H4 (cell line): ENCODE measurements around the gene FNDC10. TPM values are rescaled to one million over a fixed set of nuclear protein-coding genes. Genes with fewer than 3 reads are reported as not detected.
A peak's percentile ranks its signal among the peaks of the same experiment; 100 is the strongest.
"Not testable (repeated sequence)": the region's sequence is repeated elsewhere in the genome, so short reads cannot be mapped to it uniquely, and the experiment has no call there.

Source experiments
- DNase-seq: peaks from one replicate; pipeline ENCODE4 v3.0.0-alpha.2; 2015; ENCODE audit warnings: low spot score
- total RNA-seq: library from RNA; depleted of rRNA; stranded (reverse); fragments of >200 nt; shearing (Covaris generic); gene quantifications from 2 replicates; pipeline ENCODE4 v1.2.3, GENCODE V29; 2014; rRNA removed

FNDC10 gene
- total RNA-seq: 0.85 and 1.2 TPM in 2 replicates

DNA sequence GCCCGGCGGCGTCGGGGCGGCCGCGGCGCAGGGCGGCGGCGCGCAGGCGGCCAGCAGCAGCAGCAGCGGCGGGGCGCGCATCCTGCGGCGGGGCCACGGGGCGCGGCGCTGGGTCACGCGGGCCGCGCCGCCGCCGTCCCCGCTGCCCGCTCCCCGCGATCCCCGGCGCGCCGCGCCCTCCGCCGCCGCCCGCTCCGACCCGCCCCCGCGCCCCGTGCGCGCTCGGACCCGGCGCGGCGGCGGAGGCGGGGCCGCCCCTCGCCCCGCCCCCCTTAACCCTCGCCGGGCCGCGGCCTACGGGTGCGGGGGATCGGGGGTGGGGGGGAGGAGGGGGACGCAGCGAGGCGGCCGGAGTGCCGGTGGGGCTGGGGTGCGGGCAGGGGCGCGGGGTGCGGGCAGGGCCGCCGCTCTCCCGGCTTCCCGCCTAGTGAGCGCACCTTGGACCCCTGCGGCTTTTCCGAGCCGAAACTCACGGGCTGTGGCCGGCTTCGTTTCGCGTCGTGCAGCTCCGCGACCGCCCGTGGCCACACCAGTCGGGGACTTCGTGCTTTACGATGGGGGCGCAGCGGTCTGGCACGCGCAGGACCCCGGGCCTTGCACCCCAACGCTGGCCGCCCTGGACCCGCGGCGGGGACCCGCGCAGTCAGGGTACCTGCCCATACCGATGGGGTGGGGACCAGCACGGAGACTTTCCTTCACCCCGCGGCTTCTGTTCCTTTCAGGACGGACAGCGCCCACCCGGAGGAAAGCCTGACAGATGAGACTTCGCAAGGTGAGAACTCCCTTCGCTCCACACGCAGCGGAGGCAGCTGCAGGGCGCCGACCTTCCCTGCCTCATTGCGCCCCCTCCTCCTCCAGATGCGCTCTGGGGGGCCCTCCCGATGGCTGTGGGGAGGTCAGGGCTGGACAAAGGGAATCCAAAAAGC lies at the start of gene FNDC10:
Gene FNDC10 (minus strand): TSS at position 201 of the 926 bp plus-strand sequence. CDS start 120 bp downstream, at position 81.
- DNase-seq: no peak

DNA sequence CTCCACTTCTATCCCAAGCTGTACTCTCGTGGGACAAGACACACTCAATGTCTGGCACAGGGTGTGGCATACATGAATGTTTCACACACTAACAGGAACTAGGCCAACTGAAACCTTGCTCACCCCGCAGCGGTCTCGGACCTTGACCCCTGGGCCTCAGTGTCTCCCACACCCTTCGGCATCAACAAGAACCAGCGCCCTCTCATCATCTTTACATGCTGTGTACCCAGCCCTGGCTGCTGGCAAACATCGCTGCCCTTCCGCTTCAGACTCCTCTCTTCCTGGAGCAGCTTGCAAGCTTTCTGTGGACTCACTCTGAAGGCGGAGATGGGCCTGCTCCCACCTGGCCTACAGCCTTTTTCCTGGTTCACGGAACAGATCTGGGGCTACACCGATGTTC lies 48.3 kb upstream of the FNDC10 start:
- DNase-seq: not testable (repeated sequence)

DNA sequence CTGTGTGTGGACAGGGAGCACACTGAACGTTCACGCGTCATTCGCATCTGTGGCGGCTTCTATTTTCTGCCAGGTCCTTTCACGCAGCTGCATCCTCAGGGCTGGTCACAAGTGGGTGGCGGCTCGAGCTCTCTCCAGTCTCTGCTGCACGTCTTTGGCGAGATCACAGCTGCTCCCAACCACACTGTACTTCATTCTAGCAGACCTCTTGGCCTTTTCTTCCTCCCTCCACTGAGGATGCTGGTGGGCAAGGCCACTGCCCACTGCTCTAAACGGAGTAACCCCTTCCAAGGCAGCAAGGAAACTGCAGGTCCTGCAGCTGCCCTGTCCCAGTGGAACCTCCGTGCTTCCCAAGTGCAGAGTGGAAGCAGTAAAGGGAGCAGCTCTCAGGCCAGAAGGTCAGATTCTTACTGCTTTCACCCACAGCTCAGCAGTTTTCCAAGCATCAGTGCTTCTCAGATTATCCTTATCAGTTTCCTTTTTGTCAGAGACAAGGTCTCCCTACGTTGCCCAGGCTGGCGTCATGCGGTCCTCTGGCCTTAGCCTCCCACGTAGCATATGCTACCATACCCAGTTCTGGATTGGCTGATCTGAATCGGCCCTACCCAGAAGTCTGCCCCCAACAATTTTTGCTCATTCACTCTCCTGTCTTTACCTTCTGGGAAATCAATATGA lies 47.8 kb upstream of the FNDC10 start:
- DNase-seq: not testable (repeated sequence)

DNA sequence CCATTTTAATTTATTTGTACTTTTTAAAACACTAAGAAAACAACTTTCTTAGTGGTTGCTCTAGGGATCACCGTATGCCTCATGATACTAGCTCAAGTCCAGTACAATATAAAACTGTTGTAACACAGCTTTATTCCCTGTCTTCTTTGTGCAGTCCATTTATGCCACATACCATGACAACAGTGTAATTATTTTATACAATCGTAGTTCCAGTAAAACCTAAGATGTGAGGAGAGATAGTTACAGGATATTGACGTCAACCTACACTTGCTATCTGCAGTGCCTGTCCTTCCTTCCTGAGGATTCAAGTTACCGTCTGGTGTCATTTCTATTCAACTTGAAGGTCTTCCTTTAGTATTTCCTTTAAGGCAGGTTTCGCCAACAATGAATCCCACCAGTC lies 46.4 kb upstream of the FNDC10 start:
- not testable (repeated sequence) for DNase-seq

DNA sequence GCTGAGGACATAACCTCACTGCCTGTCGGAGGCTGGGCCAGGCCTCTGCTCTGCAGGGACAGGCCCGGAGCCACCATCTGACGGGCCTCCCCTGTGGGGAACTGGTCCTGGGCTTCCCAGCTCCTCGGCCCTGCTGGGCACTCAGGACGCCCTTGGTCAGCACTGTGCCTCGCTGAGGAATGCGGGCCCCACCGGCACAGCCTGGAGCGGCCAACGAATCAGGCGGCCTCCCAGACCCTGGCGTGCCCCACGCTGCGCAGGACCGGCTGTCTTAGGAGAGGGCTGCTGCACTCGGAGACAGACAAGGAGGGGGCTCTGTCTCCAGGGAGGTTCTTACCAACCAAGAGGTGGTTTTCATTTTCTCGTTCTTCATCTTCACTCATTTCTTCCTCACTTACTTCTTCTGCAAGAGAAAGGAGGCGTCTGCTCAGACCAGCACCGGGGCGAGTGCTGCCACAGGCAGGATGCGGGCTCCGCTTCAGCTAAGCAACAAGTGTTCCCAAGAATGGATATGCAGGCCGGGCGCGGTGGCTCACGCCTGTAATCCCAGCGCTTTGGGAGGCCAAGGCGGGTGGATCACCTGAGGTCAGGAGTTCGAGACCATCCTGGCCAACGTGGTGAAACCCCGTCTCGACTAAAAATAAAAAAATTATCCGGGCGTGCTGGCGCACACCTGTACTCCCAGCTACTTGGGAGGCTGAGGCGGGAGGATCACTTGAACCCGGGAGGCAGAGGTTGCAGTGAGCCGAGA lies 41.0 kb upstream of the FNDC10 start:
- DNase-seq: not testable (repeated sequence)

DNA sequence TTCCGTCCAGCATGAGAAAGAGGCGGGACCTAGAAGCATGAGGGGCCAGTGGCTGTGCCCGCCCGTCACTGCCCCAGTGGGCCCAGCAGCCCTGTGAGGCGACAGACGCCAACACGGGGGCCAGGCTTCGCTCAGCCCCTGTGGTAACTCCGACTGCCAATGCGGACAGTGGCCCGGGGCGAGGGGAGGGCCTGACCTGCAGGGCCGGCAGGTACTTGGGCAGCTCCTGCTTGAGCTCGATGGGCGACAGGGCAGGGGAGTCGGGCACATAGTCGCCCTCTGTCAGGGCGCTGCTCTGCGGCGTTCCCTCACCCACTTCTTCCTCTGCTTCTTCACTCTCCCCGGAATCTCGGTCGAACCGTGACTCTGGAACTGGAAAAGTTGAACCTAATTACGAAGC lies 40.1 kb upstream of the FNDC10 start:
- DNase-seq: not testable (repeated sequence)

DNA sequence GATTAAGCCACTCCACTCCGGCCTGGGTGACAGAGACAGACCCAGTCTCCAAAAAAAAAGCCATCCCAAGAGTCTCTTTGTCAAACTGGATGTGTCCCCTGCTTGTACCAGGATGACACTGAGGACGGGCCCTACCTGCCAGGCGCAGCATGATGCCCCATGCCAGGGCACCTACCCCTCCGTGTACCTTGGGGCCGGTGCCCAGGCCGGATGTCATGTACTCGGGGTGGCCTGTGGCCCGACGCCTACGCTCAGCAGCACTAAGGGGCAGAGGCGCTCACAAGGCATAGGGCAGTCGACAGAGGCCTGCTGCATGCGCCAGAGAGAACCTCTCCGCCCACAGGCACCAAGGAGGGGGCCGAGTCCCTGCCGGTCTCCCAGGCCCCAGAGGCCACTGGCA lies 39.4 kb upstream of the FNDC10 start:
- not testable (repeated sequence) for DNase-seq

DNA sequence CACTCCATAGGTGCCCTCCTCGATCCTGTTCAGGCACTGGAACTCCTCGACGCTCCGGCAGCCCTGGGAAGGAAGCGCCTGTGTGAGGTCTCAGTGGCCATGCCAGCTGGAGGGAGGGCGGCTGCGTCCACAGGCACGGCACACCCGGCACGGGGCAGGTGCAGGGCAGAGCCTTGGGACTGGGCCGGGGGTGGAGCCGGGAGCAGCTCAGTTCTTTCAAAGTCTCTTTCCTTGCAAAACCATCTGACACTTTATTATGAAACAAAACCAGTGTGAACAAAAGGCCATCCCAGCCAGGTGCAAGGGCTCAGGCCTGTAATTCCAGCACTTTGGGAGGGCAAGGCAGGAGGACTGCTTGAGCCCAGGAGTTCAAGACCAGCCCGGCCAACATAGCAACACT lies 38.6 kb upstream of the FNDC10 start:
- not testable (repeated sequence) for DNase-seq

DNA sequence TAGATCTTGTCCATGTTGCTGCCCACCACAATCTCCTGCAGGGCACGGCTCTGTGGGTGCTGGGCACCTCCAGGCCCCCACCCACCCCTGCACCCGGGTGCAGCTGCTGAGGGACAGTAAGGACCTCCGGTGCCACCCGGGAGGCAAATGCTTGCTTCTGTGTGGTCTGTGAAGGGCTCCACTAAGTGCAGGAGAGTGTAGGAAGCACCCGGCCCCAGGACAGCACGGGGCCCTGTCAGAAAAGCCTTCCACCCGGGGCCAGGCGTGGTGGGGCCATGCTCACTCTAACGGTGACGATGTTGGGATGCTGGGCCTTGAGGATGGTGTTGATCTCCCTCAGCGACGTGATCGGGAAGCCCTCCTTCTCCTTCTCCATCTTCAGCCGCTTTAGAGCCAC lies 37.5 kb upstream of the FNDC10 start:
- DNase-seq: not testable (repeated sequence)

DNA sequence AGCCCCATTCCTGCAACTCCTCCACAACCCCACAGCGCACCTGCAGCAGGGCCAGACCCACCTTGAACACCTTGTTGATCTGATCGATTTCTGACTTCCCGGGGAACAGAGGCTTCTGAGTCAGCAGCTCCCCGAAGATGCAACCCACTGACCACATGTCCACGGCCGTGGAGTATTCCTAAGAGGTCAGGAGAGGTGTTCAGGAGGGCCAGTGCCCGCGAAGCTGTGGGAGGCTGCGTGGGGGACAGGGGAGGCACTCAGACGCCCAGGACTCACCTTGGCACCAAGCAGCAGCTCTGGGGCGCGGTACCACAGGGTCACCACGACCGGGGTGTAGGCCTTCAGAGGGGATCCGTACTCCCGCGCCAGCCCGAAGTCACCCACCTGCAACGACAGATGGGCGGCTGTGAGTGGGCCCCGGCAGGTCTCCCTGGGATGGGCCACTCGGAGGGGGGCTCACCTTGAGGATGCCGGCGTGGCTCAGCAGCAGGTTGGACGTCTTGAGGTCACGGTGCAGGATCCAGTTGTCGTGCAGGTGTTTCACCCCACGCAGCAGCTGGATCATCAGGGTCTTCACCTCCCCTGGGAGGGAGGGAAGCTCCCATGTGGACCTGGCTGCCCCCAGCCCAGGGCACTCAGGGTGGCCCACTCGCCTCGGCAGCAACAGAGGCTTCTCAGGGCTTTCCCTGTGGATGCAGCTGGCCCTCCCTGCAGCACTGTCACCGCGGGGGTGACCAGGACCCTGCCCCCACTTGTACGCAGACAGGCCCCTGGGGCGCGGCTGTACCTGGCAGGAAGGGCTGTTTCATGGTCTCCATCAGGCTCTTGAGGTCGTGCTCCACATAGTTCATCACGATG lies 36.9 kb upstream of the FNDC10 start:
- not testable (repeated sequence) for DNase-seq

DNA sequence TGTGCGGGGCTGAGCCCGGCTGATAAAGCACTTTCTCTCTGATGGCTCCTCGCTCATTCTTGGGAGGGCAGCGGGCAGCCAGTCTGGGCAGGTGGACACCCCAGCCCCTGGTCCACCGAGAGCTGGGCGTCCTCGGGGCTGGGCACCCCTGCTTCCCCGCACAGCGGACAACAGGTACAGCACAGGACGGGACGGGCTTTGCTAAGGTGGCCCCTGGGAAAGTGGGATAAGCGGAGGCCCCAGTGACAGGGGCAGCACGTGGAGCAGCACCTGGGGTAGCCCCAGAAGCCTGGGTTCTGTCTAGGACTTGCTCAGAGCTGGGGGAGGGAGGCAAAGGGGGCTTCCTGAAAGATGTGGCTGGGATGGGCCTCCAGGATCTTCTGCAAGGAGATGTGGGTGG lies 34.7 kb upstream of the FNDC10 start:
- DNase-seq: not testable (repeated sequence)

DNA sequence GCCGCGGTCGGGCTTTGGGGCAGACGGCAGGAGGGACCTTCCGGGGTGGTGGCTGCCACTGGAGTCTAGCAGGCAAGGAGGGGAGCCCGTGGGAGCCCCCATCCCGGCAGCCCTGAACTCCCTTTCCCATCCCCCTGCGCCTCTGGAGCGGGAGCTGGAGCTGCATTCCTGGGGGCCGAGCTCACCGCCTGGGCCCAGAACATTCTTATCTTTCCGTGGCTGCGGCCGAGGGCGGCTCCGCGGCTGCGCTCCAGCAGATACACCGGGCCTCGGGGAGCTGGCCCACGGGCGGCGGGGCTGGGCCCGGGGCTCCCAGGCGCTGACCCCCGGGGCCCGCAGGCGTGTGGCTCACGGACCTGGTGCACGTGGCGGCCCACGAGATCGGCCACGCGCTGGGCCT lies 33.5 kb upstream of the FNDC10 start:
- DNase-seq: not testable (repeated sequence)

DNA sequence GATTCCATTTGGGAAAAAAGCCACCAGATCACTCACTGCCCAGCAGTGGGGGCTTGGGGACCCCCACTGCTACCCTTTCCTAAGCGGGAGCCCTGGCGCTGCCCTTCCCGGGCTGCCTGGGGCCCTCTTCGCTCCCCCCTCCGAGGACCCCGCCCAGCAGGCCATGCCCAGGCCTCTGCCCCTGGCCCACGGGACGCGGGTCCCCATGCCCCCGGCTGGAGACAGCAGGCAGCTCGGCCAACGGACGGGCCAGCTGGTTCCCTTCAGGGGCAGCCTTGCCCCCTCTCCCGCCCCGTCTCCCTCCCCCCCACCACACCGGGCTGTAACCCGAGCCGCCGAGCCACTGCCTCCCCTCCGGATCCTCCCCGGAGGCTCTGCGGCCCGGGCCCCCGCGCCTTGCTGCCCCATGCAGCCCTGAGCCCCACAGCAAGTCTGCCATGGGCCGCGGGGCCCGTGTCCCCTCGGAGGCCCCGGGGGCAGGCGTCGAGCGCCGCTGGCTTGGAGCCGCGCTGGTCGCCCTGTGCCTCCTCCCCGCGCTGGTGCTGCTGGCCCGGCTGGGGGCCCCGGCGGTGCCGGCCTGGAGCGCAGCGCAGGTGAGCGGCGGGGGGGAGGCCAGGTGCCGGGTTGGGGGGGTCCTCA lies 32.0 kb upstream of the FNDC10 start, which contains the start of gene MMP23B:
Gene MMP23B (plus strand): TSS at position 392 of the 639 bp plus-strand sequence. CDS start 46 bp downstream, at position 438.
- DNase-seq: peak; percentile 2

DNA sequence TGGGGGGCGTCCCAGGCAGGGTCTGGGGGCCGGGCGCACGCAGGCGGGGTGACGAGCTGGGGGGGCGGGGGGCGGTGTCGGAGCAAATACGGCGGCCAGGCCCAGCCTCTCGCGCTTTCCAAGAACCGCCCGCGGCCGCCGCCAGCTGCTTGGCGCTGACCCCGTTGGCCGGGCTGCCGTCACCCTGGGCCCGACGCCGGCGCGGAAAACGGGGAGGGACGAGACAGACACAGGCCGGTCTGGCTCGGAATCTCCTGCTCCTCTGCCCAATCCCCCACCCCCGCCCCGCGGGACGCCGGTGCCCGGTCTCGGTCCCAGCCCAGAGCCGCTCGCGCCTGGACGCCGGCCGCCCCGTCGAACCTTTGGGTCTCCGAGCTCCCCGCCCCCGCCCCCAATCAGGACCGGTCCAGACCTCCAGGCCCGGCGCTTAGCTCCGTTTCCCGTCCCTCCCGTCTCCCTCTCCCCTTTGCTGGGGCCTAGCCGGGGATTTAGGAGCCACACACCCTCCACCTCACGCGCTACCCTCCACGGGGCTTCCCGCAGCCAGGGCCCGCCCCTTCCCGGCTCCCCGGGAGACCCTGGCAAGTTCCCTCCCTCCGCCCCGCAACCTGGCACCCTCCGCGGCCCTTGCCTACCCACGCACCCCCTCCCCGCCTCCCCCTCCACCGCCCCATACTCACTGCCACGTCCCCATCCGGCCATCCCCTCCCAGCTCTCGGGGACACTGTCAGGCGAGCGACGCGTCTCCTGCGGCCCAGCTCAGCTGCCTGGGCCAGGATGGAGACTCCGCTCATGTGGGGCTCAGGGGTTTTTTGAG lies 31.2 kb upstream of the FNDC10 start:
- no peak for DNase-seq

DNA sequence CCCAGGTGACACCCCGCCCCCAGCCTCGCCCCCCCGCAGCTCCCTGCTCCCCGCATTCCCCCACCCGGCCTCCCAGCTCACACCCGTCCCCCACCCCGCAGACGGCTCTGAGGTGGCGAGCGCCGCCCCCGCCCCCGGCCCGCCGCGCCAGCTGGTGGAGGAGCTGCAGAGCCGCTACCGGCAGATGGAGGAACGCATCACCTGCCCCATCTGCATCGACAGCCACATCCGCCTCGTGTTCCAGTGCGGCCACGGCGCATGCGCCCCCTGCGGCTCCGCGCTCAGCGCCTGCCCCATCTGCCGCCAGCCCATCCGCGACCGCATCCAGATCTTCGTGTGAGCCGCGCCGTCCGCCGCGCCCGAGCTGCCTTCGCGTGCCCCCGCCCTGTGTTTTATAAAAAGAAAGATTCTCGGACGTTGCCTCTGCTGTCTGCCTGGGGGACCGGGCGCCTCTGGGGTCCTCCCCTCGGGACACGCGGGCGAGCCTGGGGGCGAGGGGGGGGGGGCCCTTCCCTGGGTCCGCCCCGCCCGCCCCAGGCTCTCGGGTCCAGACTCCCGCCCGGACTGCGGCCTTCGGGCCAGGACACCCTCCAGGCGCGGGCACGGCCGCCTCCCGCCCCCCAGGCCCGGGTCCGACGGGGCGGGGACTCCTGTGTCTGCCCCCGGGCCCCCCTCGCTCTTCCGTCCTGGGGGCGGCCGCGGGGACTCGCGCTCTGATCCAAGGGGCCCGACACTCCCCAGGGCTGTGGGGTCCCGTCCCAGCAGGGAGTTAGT lies 30.4 kb upstream of the FNDC10 start:
- no peak for DNase-seq

DNA sequence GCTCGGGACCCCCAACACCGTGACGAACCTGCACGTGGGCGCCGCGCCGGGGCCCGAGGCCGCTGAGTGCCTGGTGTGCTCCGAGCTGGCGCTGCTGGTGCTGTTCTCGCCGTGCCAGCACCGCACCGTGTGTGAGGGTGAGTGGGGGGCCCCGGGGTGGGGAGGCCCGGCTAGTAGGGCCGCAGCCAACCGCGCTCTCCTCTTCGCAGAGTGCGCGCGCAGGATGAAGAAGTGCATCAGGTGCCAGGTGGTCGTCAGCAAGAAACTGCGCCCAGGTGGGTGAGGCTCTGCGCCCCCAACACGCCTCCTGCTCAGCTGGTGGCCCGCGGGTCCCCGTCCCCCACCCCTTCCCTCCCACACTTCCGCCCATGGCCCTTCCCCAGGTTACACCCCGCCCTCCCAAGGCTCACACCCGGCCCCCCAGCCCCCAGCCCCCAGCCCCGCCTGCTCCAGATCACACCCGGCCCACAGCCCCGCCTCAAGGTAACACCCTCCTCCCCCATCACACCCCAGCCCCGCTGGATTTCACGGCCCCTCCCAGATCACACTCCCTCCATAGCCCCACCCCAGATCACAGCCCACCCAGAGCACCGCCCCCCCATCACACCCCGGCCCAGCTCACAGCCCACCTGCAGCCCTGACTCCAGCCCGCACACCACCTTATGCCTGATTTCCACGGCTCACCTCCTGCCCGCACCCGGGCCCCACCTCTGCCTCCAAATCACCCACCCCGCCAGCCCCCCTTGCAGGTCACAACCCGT lies 29.7 kb upstream of the FNDC10 start:
- DNase-seq: no peak

DNA sequence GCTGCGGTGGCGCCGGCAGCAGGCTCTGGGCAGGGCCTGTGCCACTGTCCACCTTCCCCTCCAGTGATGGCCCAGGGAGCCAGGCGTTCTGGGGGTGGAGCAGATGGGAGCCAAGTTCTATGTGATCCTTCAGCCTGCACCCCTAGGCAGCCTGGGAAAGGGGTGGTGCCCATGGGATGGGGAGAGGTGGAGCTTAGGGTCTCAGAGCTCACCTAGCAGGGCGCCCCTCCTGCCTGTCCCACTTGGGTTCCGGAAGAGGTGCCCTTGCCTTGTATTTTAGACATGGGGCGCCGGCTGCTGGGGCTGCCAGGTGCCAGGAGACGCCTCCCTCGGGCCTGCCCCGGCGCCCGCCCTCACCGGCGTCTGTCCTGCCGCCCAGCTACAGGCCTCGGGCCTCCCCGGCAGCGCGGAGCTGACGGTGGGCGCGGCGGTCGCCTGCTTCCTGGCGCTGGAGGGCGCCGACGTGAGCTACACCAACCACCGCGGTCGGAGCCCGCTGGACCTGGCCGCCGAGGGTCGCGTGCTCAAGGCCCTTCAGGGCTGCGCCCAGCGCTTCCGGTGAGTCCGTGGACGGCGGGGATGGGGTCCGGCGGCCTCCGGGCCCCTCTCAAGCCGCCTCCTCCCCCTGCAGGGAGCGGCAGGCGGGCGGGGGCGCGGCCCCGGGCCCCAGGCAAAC lies 29.0 kb upstream of the FNDC10 start:
- DNase-seq: no peak
